Measurements from ENCODE around the gene SNED1. TPM values are rescaled to one million over a fixed set of nuclear protein-coding genes. Genes with fewer than 3 reads are reported as not detected.

The SNED1 gene
- total and polyA plus RNA-seq, 4 donors: 0.65 to 18.1 (median 2.8) TPM

DNA sequence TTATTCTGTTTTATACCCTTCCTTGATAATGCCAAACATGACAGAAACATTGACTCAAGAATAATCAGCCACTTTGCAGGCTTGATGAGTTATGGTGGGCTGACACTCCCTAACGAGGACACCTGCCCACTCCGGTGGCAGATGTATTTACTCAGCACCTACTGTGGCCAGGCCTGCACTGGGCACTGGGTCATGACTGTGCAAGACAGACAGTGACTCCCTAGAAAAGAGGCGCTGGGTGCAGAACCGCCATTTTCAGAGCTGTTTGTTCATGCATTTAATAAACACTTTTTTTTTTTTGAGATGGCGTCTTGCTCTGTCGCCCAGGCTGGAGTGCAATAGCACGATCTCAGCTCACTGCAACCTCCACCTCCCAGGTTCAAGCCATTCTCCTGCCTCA lies 32.5 kb downstream of the SNED1 start:
- TF ChIP-seq, protein P1, sequence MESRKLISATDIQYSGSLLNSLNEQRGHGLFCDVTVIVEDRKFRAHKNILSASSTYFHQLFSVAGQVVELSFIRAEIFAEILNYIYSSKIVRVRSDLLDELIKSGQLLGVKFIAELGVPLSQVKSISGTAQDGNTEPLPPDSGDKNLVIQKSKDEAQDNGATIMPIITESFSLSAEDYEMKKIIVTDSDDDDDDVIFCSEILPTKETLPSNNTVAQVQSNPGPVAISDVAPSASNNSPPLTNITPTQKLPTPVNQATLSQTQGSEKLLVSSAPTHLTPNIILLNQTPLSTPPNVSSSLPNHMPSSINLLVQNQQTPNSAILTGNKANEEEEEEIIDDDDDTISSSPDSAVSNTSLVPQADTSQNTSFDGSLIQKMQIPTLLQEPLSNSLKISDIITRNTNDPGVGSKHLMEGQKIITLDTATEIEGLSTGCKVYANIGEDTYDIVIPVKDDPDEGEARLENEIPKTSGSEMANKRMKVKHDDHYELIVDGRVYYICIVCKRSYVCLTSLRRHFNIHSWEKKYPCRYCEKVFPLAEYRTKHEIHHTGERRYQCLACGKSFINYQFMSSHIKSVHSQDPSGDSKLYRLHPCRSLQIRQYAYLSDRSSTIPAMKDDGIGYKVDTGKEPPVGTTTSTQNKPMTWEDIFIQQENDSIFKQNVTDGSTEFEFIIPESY (IDR thresholded peaks at IDR 0.05): no peak
- TF ChIP-seq, protein P2, sequence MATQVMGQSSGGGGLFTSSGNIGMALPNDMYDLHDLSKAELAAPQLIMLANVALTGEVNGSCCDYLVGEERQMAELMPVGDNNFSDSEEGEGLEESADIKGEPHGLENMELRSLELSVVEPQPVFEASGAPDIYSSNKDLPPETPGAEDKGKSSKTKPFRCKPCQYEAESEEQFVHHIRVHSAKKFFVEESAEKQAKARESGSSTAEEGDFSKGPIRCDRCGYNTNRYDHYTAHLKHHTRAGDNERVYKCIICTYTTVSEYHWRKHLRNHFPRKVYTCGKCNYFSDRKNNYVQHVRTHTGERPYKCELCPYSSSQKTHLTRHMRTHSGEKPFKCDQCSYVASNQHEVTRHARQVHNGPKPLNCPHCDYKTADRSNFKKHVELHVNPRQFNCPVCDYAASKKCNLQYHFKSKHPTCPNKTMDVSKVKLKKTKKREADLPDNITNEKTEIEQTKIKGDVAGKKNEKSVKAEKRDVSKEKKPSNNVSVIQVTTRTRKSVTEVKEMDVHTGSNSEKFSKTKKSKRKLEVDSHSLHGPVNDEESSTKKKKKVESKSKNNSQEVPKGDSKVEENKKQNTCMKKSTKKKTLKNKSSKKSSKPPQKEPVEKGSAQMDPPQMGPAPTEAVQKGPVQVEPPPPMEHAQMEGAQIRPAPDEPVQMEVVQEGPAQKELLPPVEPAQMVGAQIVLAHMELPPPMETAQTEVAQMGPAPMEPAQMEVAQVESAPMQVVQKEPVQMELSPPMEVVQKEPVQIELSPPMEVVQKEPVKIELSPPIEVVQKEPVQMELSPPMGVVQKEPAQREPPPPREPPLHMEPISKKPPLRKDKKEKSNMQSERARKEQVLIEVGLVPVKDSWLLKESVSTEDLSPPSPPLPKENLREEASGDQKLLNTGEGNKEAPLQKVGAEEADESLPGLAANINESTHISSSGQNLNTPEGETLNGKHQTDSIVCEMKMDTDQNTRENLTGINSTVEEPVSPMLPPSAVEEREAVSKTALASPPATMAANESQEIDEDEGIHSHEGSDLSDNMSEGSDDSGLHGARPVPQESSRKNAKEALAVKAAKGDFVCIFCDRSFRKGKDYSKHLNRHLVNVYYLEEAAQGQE (IDR thresholded peaks at IDR 0.05): no peak
- TF ChIP-seq RXRA (IDR thresholded peaks at IDR 0.05): no peak
- no peak for TF ChIP-seq HNF4G (IDR thresholded peaks at IDR 0.05)
- no peak for TF ChIP-seq RAD21 (IDR thresholded peaks at IDR 0.05)
- no peak for TF ChIP-seq NR2F2 (IDR thresholded peaks at IDR 0.05)
- TF ChIP-seq GABPA (IDR thresholded peaks at IDR 0.05 in 1 of 2, conservative IDR thresholded peaks at IDR 0.05 in 1 of 2): no peak
- TF ChIP-seq, protein P3, sequence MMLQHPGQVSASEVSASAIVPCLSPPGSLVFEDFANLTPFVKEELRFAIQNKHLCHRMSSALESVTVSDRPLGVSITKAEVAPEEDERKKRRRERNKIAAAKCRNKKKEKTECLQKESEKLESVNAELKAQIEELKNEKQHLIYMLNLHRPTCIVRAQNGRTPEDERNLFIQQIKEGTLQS (IDR thresholded peaks at IDR 0.05): no peak
- no peak for TF ChIP-seq FOXA2 (IDR thresholded peaks at IDR 0.05)
- Histone ChIP-seq H3K27me3 (ENCODE audit: control insufficient read depth in 4 of 4, insufficient read depth in 4 of 4, low read length in 3 of 4) (no peaks in the 10 kb centered on the region), H3K9ac (ENCODE audit: low read depth in 1 of 2, low read length in 2 of 2) (no peak overlapping the region), H3K4me1 (ENCODE audit: control insufficient read depth in 4 of 4, insufficient read depth in 4 of 4, low read length in 3 of 4) (no peaks in the 10 kb centered on the region), H3K27ac (ENCODE audit: low read depth in 1 of 2, low read length in 2 of 2) (no peak overlapping the region), H3K36me3 (ENCODE audit: control insufficient read depth in 4 of 4, insufficient read depth in 3 of 4, low read depth in 1 of 4, low read length in 3 of 4) (peaks cover 0 to 15% (median 6%) of the 10 kb centered on the region in 4 donors), H3K4me3 (ENCODE audit: low read depth in 1 of 3, low read length in 3 of 3) (no peak overlapping the region), H3K9me3 (ENCODE audit: control insufficient read depth in 4 of 4, low read length in 3 of 4) (peaks cover 0 to 4% (median 1%) of the 10 kb centered on the region in 4 donors)
- no peak for DNase-seq (ENCODE audit: low spot score)
- 97% methylated on average over 7 of the region's 7 CpGs for WGBS

DNA sequence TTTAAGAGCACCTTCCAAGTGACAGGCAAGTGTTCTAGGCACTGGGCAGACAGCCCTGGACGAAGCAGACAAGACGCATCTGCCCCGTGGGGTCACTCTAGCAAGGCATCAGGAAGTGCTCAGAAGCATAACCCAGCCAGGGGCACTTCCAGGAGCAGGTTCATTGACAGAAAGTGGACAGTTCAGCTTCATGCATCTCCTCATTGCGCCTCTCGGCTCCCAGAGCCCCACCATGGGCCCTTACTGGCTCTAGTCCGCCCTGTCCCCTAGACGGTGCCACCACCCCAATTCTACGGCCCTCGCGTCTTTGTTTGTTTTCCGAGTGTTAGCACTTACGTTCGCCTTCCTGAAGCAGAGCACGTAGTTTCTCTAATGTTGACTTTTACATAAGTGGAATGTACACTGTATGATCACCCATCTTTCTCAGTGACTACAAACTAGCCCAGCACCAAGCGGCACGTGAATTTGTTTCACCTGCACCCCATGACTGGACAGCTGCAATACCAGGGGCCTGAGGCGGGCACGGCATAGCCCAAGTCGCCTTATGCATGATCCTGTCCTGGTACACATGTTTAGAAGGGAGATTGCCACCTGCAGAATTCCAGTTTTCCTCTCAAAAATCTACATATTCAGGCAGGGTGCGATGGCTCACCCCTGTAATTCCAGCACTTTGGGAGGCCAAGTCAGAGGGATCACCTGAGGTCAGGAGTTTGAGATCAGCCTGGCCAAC lies 33.2 kb downstream of the SNED1 start:
- peaks cover 0 to 15% (median 6%) of the 10 kb centered on the region in 4 donors for H3K36me3 ChIP-seq (ENCODE audit: control insufficient read depth in 4 of 4, insufficient read depth in 3 of 4, low read depth in 1 of 4, low read length in 3 of 4)
- H3K9me3 ChIP-seq (ENCODE audit: control insufficient read depth in 4 of 4, low read length in 3 of 4): no peaks in the 10 kb centered on the region
- no peak overlapping the region for H3K27ac ChIP-seq (ENCODE audit: low read depth in 1 of 2, low read length in 2 of 2)
- TF ChIP-seq, protein P2 (IDR thresholded peaks at IDR 0.05): no peak
- TF ChIP-seq FOXA2 (IDR thresholded peaks at IDR 0.05): no peak
- no peaks in the 10 kb centered on the region for H3K27me3 ChIP-seq (ENCODE audit: control insufficient read depth in 4 of 4, insufficient read depth in 4 of 4, low read length in 3 of 4)
- no peak overlapping the region for H3K4me3 ChIP-seq (ENCODE audit: low read depth in 1 of 3, low read length in 3 of 3)
- no peak for DNase-seq (ENCODE audit: low spot score)
- no peaks in the 10 kb centered on the region for H3K4me1 ChIP-seq (ENCODE audit: control insufficient read depth in 4 of 4, insufficient read depth in 4 of 4, low read length in 3 of 4)
- H3K9ac ChIP-seq (ENCODE audit: low read depth in 1 of 2, low read length in 2 of 2): no peak overlapping the region
- WGBS: 95% methylated on average over 20 of the region's 20 CpGs
